B cell (primary cell): Measurements from ENCODE around the gene TLR8. TPM values are rescaled to one million over a fixed set of nuclear protein-coding genes. Genes with fewer than 3 reads are reported as not detected.

Experiments used
- ATAC-seq: fragments of 200-7000 bp; cut with Tn5 transposase; one replicate; pipeline ENCODE4 v1.10.0; 2021; ENCODE audit warnings: low read depth, mild to moderate bottlenecking, moderate number of reproducible peaks, moderate library complexity
- CTCF ChIA-PET: fragments of 350-600 bp; sonication (Branson Sonifier 250); formaldehyde crosslinking; loops from one replicate; lab custom pipeline; 2021; ENCODE audit warnings: antibody characterized with exemption, inconsistent platforms; lab: Charles Lee
- POLR2A ChIA-PET: fragments of 350-600 bp; sonication (Branson Sonifier 250); formaldehyde crosslinking; loops from one replicate; lab custom pipeline; 2021; ENCODE audit warnings: antibody characterized with exemption; lab: Charles Lee
- DNase-seq: peaks from one replicate; pipeline ENCODE4 v3.0.0; 2013
- H2AFZ ChIP-seq: 2 replicates; pipeline ENCODE4 v1.6.1; 2012; ENCODE audit warnings: mild to moderate bottlenecking, low read depth, low read length; ENCODE audit not compliant: insufficient read depth, poor library complexity, severe bottlenecking
- H3K27ac ChIP-seq, 2 donors: 1 replicate in 1 of 2; 2 replicates in 1 of 2; pipeline ENCODE4 v1.5.1; 2012 to 2013; ENCODE audit warnings: low read length in 2 of 2, mild to moderate bottlenecking in 2 of 2, moderate library complexity in 1 of 2
- H3K27me3 ChIP-seq, 4 experiments: fragments of 200-600 bp in 1 of 4; sonication (generic) in 1 of 4; replicated peaks in 1 of 4; 1 replicate in 2 of 4; 2 replicates in 2 of 4; pipeline versions ENCODE4 v1.6.1 to v1.7.0; 2013 to 2016; ENCODE audit warnings: low read length in 3 of 4, mild to moderate bottlenecking in 2 of 4, mixed read lengths in 1 of 4, moderate library complexity in 1 of 4; ENCODE audit not compliant: insufficient read depth in 4 of 4, control insufficient read depth in 3 of 4; ENCODE audit errors: control extremely low read depth in 1 of 4
- H3K36me3 ChIP-seq, 2 experiments: replicated peaks in 1 of 2; 1 replicate in 1 of 2; 2 replicates in 1 of 2; pipeline versions ENCODE4 v1.6.1 to v1.7.1; 2013; ENCODE audit warnings: low read length in 1 of 2; ENCODE audit not compliant: insufficient read depth in 2 of 2, control insufficient read depth in 1 of 2; ENCODE audit errors: control extremely low read depth in 1 of 2, extremely low read depth in 1 of 2
- H3K4me1 ChIP-seq, 2 donors: fragments of 200-600 bp in 1 of 2; sonication (generic) in 1 of 2; 1 replicate in 1 of 2; 2 replicates in 1 of 2; pipeline versions ENCODE4 v1.5.1 to v1.6.1; 2013 to 2017; ENCODE audit warnings: low read length in 2 of 2; ENCODE audit not compliant: control insufficient read depth in 2 of 2, insufficient read depth in 2 of 2
- H3K4me2 ChIP-seq: replicated peaks from 2 replicates; pipeline ENCODE3; 2012; ENCODE audit warnings: mild to moderate bottlenecking, low read depth, low read length; ENCODE audit not compliant: poor library complexity, severe bottlenecking
- H3K4me3 ChIP-seq, 5 experiments: fragments of 200-600 bp in 1 of 5; sonication (generic) in 1 of 5; 1 replicate in 3 of 5; 2 replicates in 2 of 5; pipeline versions ENCODE4 v1.5.1 to v1.7.0; 2011 to 2016; ENCODE audit warnings: low read length in 4 of 5, mild to moderate bottlenecking in 4 of 5, low read depth in 2 of 5, control low read depth in 1 of 5, moderate library complexity in 1 of 5; ENCODE audit not compliant: insufficient read depth in 1 of 5; ENCODE audit errors: control extremely low read depth in 1 of 5, extremely low read depth in 1 of 5
- H3K79me2 ChIP-seq: fragments of 200-600 bp; sonication (generic); one replicate; pipeline ENCODE4 v1.6.0; 2016; ENCODE audit warnings: low read length; ENCODE audit not compliant: control insufficient read depth, insufficient read depth
- H3K9ac ChIP-seq: fragments of 200-600 bp; sonication (generic); 2 replicates; pipeline ENCODE4 v1.6.1; 2017; ENCODE audit warnings: mild to moderate bottlenecking, low read length, moderate library complexity
- H3K9me3 ChIP-seq, 3 donors: one replicate each; pipeline versions ENCODE4 v1.6.1 to v1.7.1; 2013; ENCODE audit warnings: low read length in 2 of 3; ENCODE audit not compliant: control insufficient read depth in 2 of 3, insufficient read depth in 1 of 3; ENCODE audit errors: control extremely low read depth in 1 of 3
- H4K20me1 ChIP-seq: 2 replicates; pipeline ENCODE4 v1.6.0; 2012; ENCODE audit warnings: mild to moderate bottlenecking, low read length; ENCODE audit not compliant: insufficient read depth, control insufficient read depth, poor library complexity, severe bottlenecking
- H3K27ac Mint-ChIP-seq: one replicate; pipeline ENCODE4 v1.8.0; 2021; ENCODE audit warnings: mixed read lengths
- H3K27me3 Mint-ChIP-seq: one replicate; pipeline ENCODE4 v1.8.0; 2021; ENCODE audit warnings: mixed read lengths
- H3K4me1 Mint-ChIP-seq: one replicate; pipeline ENCODE4 v1.8.0; 2021; ENCODE audit warnings: mixed read lengths
- H3K4me3 Mint-ChIP-seq: one replicate; pipeline ENCODE4 v1.8.0; 2021; ENCODE audit warnings: mixed read lengths
- H3K9me3 Mint-ChIP-seq: one replicate; pipeline ENCODE4 v1.8.0; 2022; ENCODE audit warnings: mixed read lengths; ENCODE audit not compliant: insufficient read depth
- CTCF ChIP-seq: fragments of 200-600 bp; IDR thresholded peaks from one replicate; pipeline ENCODE4 v1.8.0; 2022; ENCODE audit warnings: antibody characterized with exemption, mild to moderate bottlenecking
- EZH2 ChIP-seq: IDR thresholded peaks from 2 replicates; pipeline ENCODE4 v1.6.1; 2012; ENCODE audit warnings: borderline replicate concordance, low read depth, mild to moderate bottlenecking, moderate library complexity, low read length; ENCODE audit not compliant: insufficient read depth, poor library complexity, severe bottlenecking
- WGBS: methylation state at CpG from one replicate; pipeline ENCODE4 v1.1.5; 2013; ENCODE audit warnings: missing lambda C conversion rate; ENCODE audit not compliant: insufficient coverage; 5-methylcytosine and 5-hydroxymethylcytosine counted together
- intact Hi-C: fragments of 100-400 bp; cut with micrococcal nuclease; formaldehyde crosslinking; loops from one replicate; pipeline ENCODE4 v1.10.0; 2022
- polyA plus RNA-seq: library from polyadenylated mRNA; depleted of rRNA; stranded (reverse); fragments of >200 nt; gene quantifications from 2 replicates; pipeline ENCODE4 v1.2.3, GENCODE V29; 2012
- total RNA-seq, 2 donors: library from RNA; stranded (reverse); fragments of 120-200 nt in 1 of 2; gene quantifications; 1 replicate in 1 of 2; 2 replicates in 1 of 2; pipeline versions ENCODE4 v1.2.3 to v1.2.4, GENCODE V29; 2013 to 2022

Gene TLR8
- total and polyA plus RNA-seq, 2 donors (not counting 1 experiment from before 2014, with no cell fraction given), result 0.19 to 0.39 TPM

GRCh38 chrX:12932244-12932643 is 25.8 kb downstream of the TLR8 start:
- no peak for TF ChIP-seq CTCF
- TF ChIP-seq EZH2, result no peak
- peaks cover 0 to 7% (median 0%) of the 10 kb centered on the region in 4 experiments for H3K27me3 ChIP-seq
- no CpG with 5 or more reads among the region's 1 CpG for WGBS
- Mint-ChIP-seq H3K4me1 (no peaks in the 10 kb centered on the region), H3K9me3 (no peaks in the 10 kb centered on the region), H3K4me3 (no peak overlapping the region), H3K27ac (no peak overlapping the region), H3K27me3 (no peaks in the 10 kb centered on the region)
- H3K4me3 ChIP-seq, result no peak overlapping the region
- no peak overlapping the region for H3K9ac ChIP-seq
- no peaks in the 10 kb centered on the region for H3K9me3 ChIP-seq
- no peak for ATAC-seq
- intact Hi-C loops, result no loop called here
- H3K4me1 ChIP-seq, result no peaks in the 10 kb centered on the region
- no peak overlapping the region for H3K27ac ChIP-seq
- no peaks in the 10 kb centered on the region for H3K36me3 ChIP-seq
- H2AFZ ChIP-seq, result no peak overlapping the region
- H4K20me1 ChIP-seq, result no peaks in the 10 kb centered on the region
- CTCF ChIA-PET, result interaction anchor here (1.3 kb wide), 1 partner anchor 14 kb away, joined by 6 read pairs; no protein-coding TSS in a partner anchor
- H3K79me2 ChIP-seq, result no peaks in the 10 kb centered on the region
- no peak for DNase-seq
- POLR2A ChIA-PET, result no interaction called here
- no peak overlapping the region for H3K4me2 ChIP-seq

GRCh38 chrX:12934850-12935249 is 28.4 kb downstream of the TLR8 start:
- Histone ChIP-seq H4K20me1 (no peaks in the 10 kb centered on the region), H3K4me1 (no peaks in the 10 kb centered on the region), H3K79me2 (no peaks in the 10 kb centered on the region), H3K4me3 (no peak overlapping the region), H3K9me3 (no peaks in the 10 kb centered on the region), H3K27me3 (peaks cover 0 to 7% (median 0%) of the 10 kb centered on the region in 4 experiments), H3K4me2 (no peak overlapping the region), H3K27ac (no peak overlapping the region), H3K9ac (no peak overlapping the region), H2AFZ (no peak overlapping the region), H3K36me3 (no peaks in the 10 kb centered on the region)
- TF ChIP-seq CTCF (no peak), EZH2 (no peak)
- Mint-ChIP-seq H3K27me3 (no peaks in the 10 kb centered on the region), H3K27ac (no peak overlapping the region), H3K4me3 (no peak overlapping the region), H3K4me1 (no peaks in the 10 kb centered on the region), H3K9me3 (no peaks in the 10 kb centered on the region)
- WGBS, result 92% methylated on average over 2 of the region's 5 CpGs
- DNase-seq, result no peak
- ATAC-seq, result no peak
- CTCF ChIA-PET, result no interaction called here
- POLR2A ChIA-PET, result no interaction called here
- intact Hi-C loops, result no loop called here
